Endothelial cell of umbilical vein (primary cell): ENCODE data around the gene FARP1. TPM values are rescaled to one million over a fixed set of nuclear protein-coding genes. Genes with fewer than 3 reads are reported as not detected.
"Not testable (repeated sequence)": the region's sequence is repeated elsewhere in the genome, so short reads cannot be mapped to it uniquely, and the experiment has no call there.

ENCODE experiments used
- BruUV-seq: library from RNA; stranded (reverse); fragments of 400-500 nt; replicated peaks from 2 replicates; lab custom pipeline; 2021; lab: Mats Ljungman, UMichigan
- CTCF ChIA-PET: fragments of 300-600, 350-600 bp; sonication (Branson Sonifier 250); formaldehyde crosslinking; loops from one replicate; lab custom pipeline; 2021; ENCODE audit warnings: antibody characterized with exemption, inconsistent platforms; lab: Charles Lee
- POLR2A ChIA-PET: fragments of 300-600, 350-600 bp; sonication (Branson Sonifier 250); formaldehyde crosslinking; loops from one replicate; lab custom pipeline; 2021; ENCODE audit warnings: antibody characterized with exemption, inconsistent platforms; lab: Charles Lee
- DNase-seq: peaks from one replicate; pipeline ENCODE4 v3.0.0-alpha.2; 2011; ENCODE audit warnings: low read depth, low spot score
- FAIRE-seq: peaks from 2 replicates; lab custom pipeline; 2011; peaks lifted over from hg19 to GRCh38; lab: Jason Lieb, UNC
- H2AFZ ChIP-seq: 2 replicates; pipeline ENCODE4 v1.6.0; 2012; ENCODE audit warnings: low read depth, low read length, control low read depth, inconsistent platforms
- H3K27ac ChIP-seq: 2 replicates; pipeline ENCODE4 v1.5.1; 2011; ENCODE audit warnings: low read depth, mild to moderate bottlenecking, control low read depth, low read length, moderate library complexity; ENCODE audit not compliant: insufficient read depth
- H3K27me3 ChIP-seq, 2 experiments: 2 replicates each; pipeline versions ENCODE4 v1.6.0 to v1.6.1; 2011; ENCODE audit warnings: low read length in 2 of 2, mixed read lengths in 1 of 2; ENCODE audit not compliant: control insufficient read depth in 2 of 2, insufficient read depth in 2 of 2
- H3K36me3 ChIP-seq, 2 experiments: 2 replicates in 1 of 2; 3 replicates in 1 of 2; pipeline ENCODE4 v1.5.1; 2011; ENCODE audit warnings: low read length in 2 of 2, mild to moderate bottlenecking in 1 of 2, moderate library complexity in 1 of 2; ENCODE audit not compliant: control insufficient read depth in 2 of 2, insufficient read depth in 2 of 2; ENCODE audit errors: extremely low read depth in 1 of 2
- H3K4me1 ChIP-seq: 3 replicates; pipeline ENCODE4 v1.5.1; 2011; ENCODE audit warnings: mild to moderate bottlenecking, low read length; ENCODE audit not compliant: control insufficient read depth, insufficient read depth; ENCODE audit errors: extremely low read depth
- H3K4me2 ChIP-seq: 2 replicates; pipeline ENCODE4 v1.6.1; 2011; ENCODE audit warnings: low read length, control low read depth, mixed read lengths; ENCODE audit not compliant: insufficient read depth
- H3K4me3 ChIP-seq, 3 experiments: fragments of 200-600 bp in 1 of 3; sonication (generic), shearing (Covaris generic) in 1 of 3; replicated peaks in 1 of 3; 2 replicates each; pipeline ENCODE4 v1.5.1; 2011 to 2016; ENCODE audit warnings: control low read depth in 3 of 3, low read length in 3 of 3, mild to moderate bottlenecking in 2 of 3, inconsistent platforms in 1 of 3, low read depth in 1 of 3, moderate library complexity in 1 of 3; ENCODE audit not compliant: insufficient read depth in 1 of 3
- H3K79me2 ChIP-seq: 2 replicates; pipeline ENCODE4 v1.6.0; 2012; ENCODE audit warnings: low read length, inconsistent platforms; ENCODE audit not compliant: control insufficient read depth, insufficient read depth
- H3K9ac ChIP-seq: replicated peaks from 2 replicates; pipeline ENCODE3; 2011; ENCODE audit warnings: low read length, control low read depth; ENCODE audit not compliant: insufficient read depth; ENCODE audit errors: extremely low read depth
- H3K9me1 ChIP-seq: replicated peaks from 3 replicates; pipeline ENCODE4 v1.6.0; 2011; ENCODE audit warnings: mild to moderate bottlenecking, low read length; ENCODE audit not compliant: control insufficient read depth, insufficient read depth; ENCODE audit errors: extremely low read depth
- H3K9me3 ChIP-seq: replicated peaks from 2 replicates; pipeline ENCODE4 v1.5.1; 2012; ENCODE audit warnings: low read length, inconsistent platforms; ENCODE audit not compliant: control insufficient read depth, insufficient read depth
- H4K20me1 ChIP-seq: replicated peaks from 2 replicates; pipeline ENCODE3; 2011; ENCODE audit warnings: mild to moderate bottlenecking, low read length; ENCODE audit not compliant: control insufficient read depth, insufficient read depth; ENCODE audit errors: extremely low read depth
- EZH2 ChIP-seq: IDR thresholded peaks from 2 replicates; pipeline ENCODE4 v1.6.1; 2012; ENCODE audit warnings: borderline replicate concordance, low read depth, mild to moderate bottlenecking, moderate library complexity, low read length, inconsistent platforms; ENCODE audit not compliant: severe bottlenecking
- FOS ChIP-seq: IDR thresholded peaks from 2 replicates; pipeline ENCODE4 v1.6.1; 2011; ENCODE audit warnings: mild to moderate bottlenecking, low read length, moderate library complexity, borderline replicate concordance; ENCODE audit not compliant: insufficient read depth
- GATA2 ChIP-seq: IDR thresholded peaks from 2 replicates; pipeline ENCODE4 v1.7.0; 2011; ENCODE audit warnings: low read depth, mild to moderate bottlenecking, moderate library complexity, mixed read lengths, low read length; ENCODE audit not compliant: insufficient read length, insufficient read depth
- JUN ChIP-seq: IDR thresholded peaks from 2 replicates; pipeline ENCODE4 v1.6.1; 2011; ENCODE audit warnings: borderline replicate concordance, low read depth; ENCODE audit not compliant: insufficient read length, insufficient read depth
- MAX ChIP-seq: IDR thresholded peaks from 2 replicates; pipeline ENCODE4 v1.6.1; 2011; ENCODE audit not compliant: insufficient read depth, insufficient read length
- MYC ChIP-seq: IDR thresholded peaks from one replicate; pipeline ENCODE4 v1.6.1; 2011; ENCODE audit warnings: mild to moderate bottlenecking, low read depth, low read length
- POLR2A ChIP-seq: IDR thresholded peaks from 2 replicates; pipeline ENCODE4 v1.6.1; 2012; ENCODE audit warnings: low read depth, mild to moderate bottlenecking, control low read depth, low read length
- POLR2AphosphoS5 ChIP-seq: IDR thresholded peaks from 2 replicates; pipeline ENCODE4 v1.6.1; 2012; ENCODE audit warnings: low read depth, mild to moderate bottlenecking, control low read depth, low read length, moderate library complexity; ENCODE audit not compliant: insufficient read depth
- dilution Hi-C: fragments of 300-500 bp; cut with MboI; formaldehyde crosslinking; loops from one replicate; pipeline ENCODE4 v1.15.0; 2019; ENCODE audit warnings: low sequenced_read_pairs; ENCODE audit not compliant: extremely low pct_ligation_motif_present
- intact Hi-C: fragments of 100-400 bp; cut with micrococcal nuclease; formaldehyde crosslinking; loops from one replicate; pipeline ENCODE4 v1.10.0; 2022
- polyA plus RNA-seq, 4 experiments: library from polyadenylated mRNA; depleted of rRNA in 3 of 4; stranded (reverse) in 3 of 4; unstranded in 1 of 4; fragments of >200 nt; gene quantifications; 2 replicates each; pipeline versions ENCODE4 v1.2.1 to v1.2.3, GENCODE V29; 2011 to 2012; ENCODE audit warnings: missing spikeins in 1 of 4
- total RNA-seq: library from RNA; stranded (reverse); gene quantifications from 2 replicates; pipeline ENCODE4 v1.2.3, GENCODE V29; 2021
- TF ChIP-seq, protein P1 (sequence below), 2 donors: IDR thresholded peaks; 1 replicate in 1 of 2; 2 replicates in 1 of 2; pipeline ENCODE4 v1.5.1; 2011; ENCODE audit warnings: low read length in 2 of 2, mild to moderate bottlenecking in 2 of 2, moderate library complexity in 2 of 2, control low read depth in 1 of 2, inconsistent platforms in 1 of 2, low read depth in 1 of 2; ENCODE audit not compliant: insufficient read depth in 1 of 2; ENCODE audit errors: extremely low read depth in 1 of 2

Gene FARP1
- total and polyA plus RNA-seq, 2 donors (not counting 3 experiments of a cell fraction or from before 2014, with no cell fraction given) = 19.0 to 77.7 TPM

GRCh38 chr13:98270819-98271218 is 127.9 kb downstream of the FARP1 start:
- TF ChIP-seq, protein P1, sequence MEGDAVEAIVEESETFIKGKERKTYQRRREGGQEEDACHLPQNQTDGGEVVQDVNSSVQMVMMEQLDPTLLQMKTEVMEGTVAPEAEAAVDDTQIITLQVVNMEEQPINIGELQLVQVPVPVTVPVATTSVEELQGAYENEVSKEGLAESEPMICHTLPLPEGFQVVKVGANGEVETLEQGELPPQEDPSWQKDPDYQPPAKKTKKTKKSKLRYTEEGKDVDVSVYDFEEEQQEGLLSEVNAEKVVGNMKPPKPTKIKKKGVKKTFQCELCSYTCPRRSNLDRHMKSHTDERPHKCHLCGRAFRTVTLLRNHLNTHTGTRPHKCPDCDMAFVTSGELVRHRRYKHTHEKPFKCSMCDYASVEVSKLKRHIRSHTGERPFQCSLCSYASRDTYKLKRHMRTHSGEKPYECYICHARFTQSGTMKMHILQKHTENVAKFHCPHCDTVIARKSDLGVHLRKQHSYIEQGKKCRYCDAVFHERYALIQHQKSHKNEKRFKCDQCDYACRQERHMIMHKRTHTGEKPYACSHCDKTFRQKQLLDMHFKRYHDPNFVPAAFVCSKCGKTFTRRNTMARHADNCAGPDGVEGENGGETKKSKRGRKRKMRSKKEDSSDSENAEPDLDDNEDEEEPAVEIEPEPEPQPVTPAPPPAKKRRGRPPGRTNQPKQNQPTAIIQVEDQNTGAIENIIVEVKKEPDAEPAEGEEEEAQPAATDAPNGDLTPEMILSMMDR (IDR thresholded peaks at IDR 0.05; ENCODE audit: extremely low read depth in 1 of 2, insufficient read depth in 1 of 2, low read depth in 1 of 2, low read length in 2 of 2) = no peak
- TF ChIP-seq POLR2AphosphoS5 (no peak), JUN (no peak), MYC (no peak), GATA2 (no peak), FOS (no peak), POLR2A (no peak), MAX (no peak), EZH2 (no peak)
- DNase-seq (no peak), FAIRE-seq (no peak)
- ChIA-PET POLR2A (no interaction called here), CTCF (interaction anchor here (1.9 kb wide), 1 partner anchor 26 kb away, joined by 4 read pairs; no protein-coding TSS in a partner anchor)
- Histone ChIP-seq H3K4me3 (no peak overlapping the region), H4K20me1 (no peaks in the 10 kb centered on the region), H3K36me3 (no peaks in the 10 kb centered on the region), H3K79me2 (no peaks in the 10 kb centered on the region), H3K27me3 (no peaks in the 10 kb centered on the region), H3K9ac (no peak overlapping the region), H2AFZ (no peak overlapping the region), H3K4me2 (no peak overlapping the region), H3K9me3 (no peaks in the 10 kb centered on the region), H3K27ac (no peak overlapping the region), H3K4me1 (peaks cover 6% of the 10 kb centered on the region), H3K9me1 (no peaks in the 10 kb centered on the region)
- dilution Hi-C loops = no loop called here
- intact Hi-C loops = no loop called here
- BruUV-seq = no TSS peak

GRCh38 chr13:98271646-98272045 is 128.8 kb downstream of the FARP1 start:
- H3K9ac ChIP-seq, H3K9me1 ChIP-seq, H3K36me3 ChIP-seq, H3K9me3 ChIP-seq, intact Hi-C loops, H3K4me1 ChIP-seq, H3K27ac ChIP-seq, H3K4me2 ChIP-seq, DNase-seq, BruUV-seq, H2AFZ ChIP-seq, H3K4me3 ChIP-seq, H3K27me3 ChIP-seq, FAIRE-seq, POLR2A ChIA-PET, H4K20me1 ChIP-seq, H3K79me2 ChIP-seq, dilution Hi-C loops: not testable (repeated sequence)
- CTCF ChIA-PET = interaction anchor here (1.9 kb wide), 1 partner anchor 27 kb away, joined by 4 read pairs; no protein-coding TSS in a partner anchor
